GM12878 (cell line): ENCODE results near the gene FFAR2. TPM values are rescaled to one million over a fixed set of nuclear protein-coding genes. Genes with fewer than 3 reads are reported as not detected.

Source experiments
- ATAC-seq: fragments of 200-7000 bp; cut with Tn5 transposase; 3 replicates; pipeline ENCODE4 v1.9.1; 2020; ENCODE audit warnings: mild to moderate bottlenecking, moderate library complexity
- BruUV-seq: library from RNA; stranded (reverse); fragments of 400-500 nt; replicated peaks from 2 replicates; lab custom pipeline; 2021; lab: Mats Ljungman, UMichigan
- CTCF ChIA-PET: fragments of 300-600 bp; sonication (Branson Sonifier 250); formaldehyde crosslinking; extraction: SDS; loops from one replicate; lab custom pipeline; 2021; ENCODE audit warnings: inconsistent platforms; lab: Yijun Ruan, JAX
- POLR2A ChIA-PET: fragments of 350-600 bp; formaldehyde crosslinking; extraction: SDS; loops from one replicate; lab custom pipeline; 2021; ENCODE audit warnings: inconsistent platforms; lab: Charles Lee
- RAD21 ChIA-PET: fragments of 300-600 bp; sonication (Branson Sonifier 250); formaldehyde crosslinking; loops from one replicate; lab custom pipeline; 2023; ENCODE audit warnings: antibody characterized with exemption; ENCODE audit not compliant: unreplicated experiment; lab: Charles Lee
- SMC1A ChIA-PET: fragments of 300-600 bp; sonication (Branson Sonifier 250); formaldehyde crosslinking; loops from one replicate; lab custom pipeline; 2023; ENCODE audit not compliant: unreplicated experiment, uncharacterized antibody; lab: Charles Lee
- DNase-seq: peaks from one replicate; pipeline ENCODE4 v3.0.0-alpha.2; 2011; ENCODE audit warnings: low read depth, low spot score
- FAIRE-seq: peaks from 3 replicates; lab custom pipeline; 2011; peaks lifted over from hg19 to GRCh38; lab: Jason Lieb, UNC
- H2AFZ ChIP-seq: 2 replicates; pipeline ENCODE4 v1.6.0; 2011; ENCODE audit warnings: low read depth, low read length, control low read depth; ENCODE audit not compliant: control insufficient read depth
- H3K27ac ChIP-seq: 2 replicates; pipeline ENCODE4 v1.5.1; 2011; ENCODE audit warnings: control low read depth; ENCODE audit not compliant: control insufficient read depth, insufficient read depth
- H3K27me3 ChIP-seq, 2 experiments: replicated peaks in 1 of 2; 2 replicates each; pipeline versions ENCODE4 v1.6.0 to v1.6.1; 2011; ENCODE audit warnings: low read length in 1 of 2; ENCODE audit not compliant: control insufficient read depth in 2 of 2, insufficient read depth in 2 of 2
- H3K36me3 ChIP-seq, 2 experiments: 2 replicates each; pipeline ENCODE4 v1.5.1; 2011; ENCODE audit warnings: low read length in 1 of 2; ENCODE audit not compliant: control insufficient read depth in 2 of 2, insufficient read depth in 2 of 2
- H3K4me1 ChIP-seq: 2 replicates; pipeline ENCODE4 v1.6.1; 2011; ENCODE audit warnings: mild to moderate bottlenecking, low read length, moderate library complexity, mixed read lengths; ENCODE audit not compliant: control insufficient read depth, insufficient read depth
- H3K4me2 ChIP-seq: 2 replicates; pipeline ENCODE4 v1.6.0; 2011; ENCODE audit warnings: control low read depth; ENCODE audit not compliant: control insufficient read depth, insufficient read depth
- H3K4me3 ChIP-seq: fragments of 200-600 bp; sonication (generic); 2 replicates; pipeline ENCODE4 v1.5.1; 2016
- H3K79me2 ChIP-seq: 2 replicates; pipeline ENCODE4 v1.6.0; 2011; ENCODE audit warnings: low read length; ENCODE audit not compliant: control insufficient read depth, insufficient read depth
- H3K9ac ChIP-seq: 2 replicates; pipeline ENCODE4 v1.8.0; 2011; ENCODE audit warnings: low read length, control low read depth, mixed read lengths; ENCODE audit not compliant: control insufficient read depth, insufficient read depth
- H3K9me3 ChIP-seq: replicated peaks from 3 replicates; pipeline ENCODE4 v1.5.1; 2011; ENCODE audit warnings: mild to moderate bottlenecking, low read length; ENCODE audit not compliant: control insufficient read depth, insufficient read depth
- H4K20me1 ChIP-seq: 2 replicates; pipeline ENCODE4 v1.6.0; 2011; ENCODE audit not compliant: control insufficient read depth, insufficient read depth
- BHLHE40 ChIP-seq, 2 experiments: fragments of 450-650 bp in 1 of 2; IDR thresholded peaks; 2 replicates each; pipeline ENCODE4 v1.6.1; 2011 to 2017; ENCODE audit warnings: low read depth in 2 of 2, borderline replicate concordance in 1 of 2, improper control_type of control experiment in 1 of 2, low read length in 1 of 2, mild to moderate bottlenecking in 1 of 2
- CEBPB ChIP-seq, 2 experiments: fragments of 150-350 bp in 1 of 2; IDR thresholded peaks; 2 replicates each; pipeline ENCODE4 v1.6.1; 2012 to 2014; ENCODE audit warnings: low read depth in 2 of 2, low read length in 2 of 2, borderline replicate concordance in 1 of 2, inconsistent platforms in 1 of 2
- EED ChIP-seq: sonication (generic); IDR thresholded peaks from 2 replicates; pipeline ENCODE4 v1.6.1; 2016; ENCODE audit warnings: antibody characterized with exemption, low read depth
- MXI1 ChIP-seq: fragments of 150-350 bp; IDR thresholded peaks from 2 replicates; pipeline ENCODE4 v1.6.1; 2011; ENCODE audit warnings: low read depth, mild to moderate bottlenecking, inconsistent platforms, low read length, improper control_type of control experiment
- PML ChIP-seq: IDR thresholded peaks from 2 replicates; pipeline ENCODE4 v1.6.1; 2012; ENCODE audit warnings: low read length, inconsistent platforms
- POLR2A ChIP-seq: IDR thresholded peaks from 2 replicates; pipeline ENCODE4 v1.6.1; 2011; ENCODE audit warnings: low read depth, mild to moderate bottlenecking, low read length
- SMARCA5 ChIP-seq: fragments of 450-650 bp; IDR thresholded peaks from 2 replicates; pipeline ENCODE4 v1.6.1; 2017; ENCODE audit warnings: mild to moderate bottlenecking
- TAF1 ChIP-seq: IDR thresholded peaks from 2 replicates; pipeline ENCODE4 v1.6.1; 2011; ENCODE audit warnings: mild to moderate bottlenecking, low read depth, low read length, borderline replicate concordance
- WRNIP1 ChIP-seq: IDR thresholded peaks from 2 replicates; pipeline ENCODE4 v1.6.1; 2011; ENCODE audit warnings: low read depth, low read length, improper control_type of control experiment, borderline replicate concordance
- WGBS: methylation state at CpG from one replicate; pipeline ENCODE4 v1.1.6; 2016; ENCODE audit warnings: low lambda C conversion rate; ENCODE audit not compliant: insufficient replicate concordance, insufficient coverage; ENCODE audit errors: missing lambda C conversion rate; 5-methylcytosine and 5-hydroxymethylcytosine counted together
- in situ Hi-C: fragments of 300-500 bp; cut with MboI; formaldehyde crosslinking; loops from 9 replicates; pipeline ENCODE4 v1.14.3; 2018; ENCODE audit warnings: mixed read lengths
- intact Hi-C: fragments of 100-400 bp; cut with micrococcal nuclease; formaldehyde crosslinking; loops from one replicate; pipeline ENCODE4 v1.14.2; 2022; ENCODE audit not compliant: unreplicated experiment
- polyA plus RNA-seq, 11 experiments: library from polyadenylated mRNA; depleted of rRNA in 4 of 11; unstranded in 6 of 11; stranded (reverse) in 5 of 11; fragments of >200 nt; fragmentation: Nextera tagmentation in 4 of 11; fragmentation: Illumina TruSeq in 1 of 11; extraction: Ambion mirVana in 4 of 11; extraction: Trizol in 1 of 11; gene quantifications; 1 replicate in 1 of 11; 2 replicates in 10 of 11; pipeline versions ENCODE4 v1.2.1 to v1.2.3, GENCODE V29; 2011 to 2016; ENCODE audit warnings: inconsistent platforms in 2 of 11, missing spikeins in 2 of 11, low read depth in 1 of 11
- total RNA-seq, 4 experiments: library from RNA; depleted of rRNA in 3 of 4; stranded (reverse); fragments of >200 nt in 3 of 4; fragmentation: Illumina TruSeq in 1 of 4; extraction: Trizol in 1 of 4; gene quantifications; 2 replicates each; pipeline versions ENCODE4 v1.2.1 to v1.2.3, GENCODE V29; 2013 to 2021
- TF ChIP-seq, protein P1 (sequence below): fragments of 450-650 bp; IDR thresholded peaks from 2 replicates; pipeline ENCODE4 v1.6.1; 2016; ENCODE audit warnings: mild to moderate bottlenecking, moderate library complexity, borderline replicate concordance
- TF ChIP-seq, protein P2 (sequence below): fragments of 450-650 bp; IDR thresholded peaks from 2 replicates; pipeline ENCODE4 v1.6.1; 2017; ENCODE audit warnings: mild to moderate bottlenecking, low read depth, inconsistent platforms; ENCODE audit not compliant: poor library complexity, severe bottlenecking
- TF ChIP-seq, protein P3 (sequence below): fragments of 450-650 bp; conservative IDR thresholded peaks from 2 replicates; pipeline ENCODE4 v1.6.1; 2017; ENCODE audit warnings: mild to moderate bottlenecking, moderate library complexity

The FFAR2 gene
- total and polyA plus RNA-seq, 10 of the 15 experiments (the other 5 are each of a cell fraction or from before 2014, with no cell fraction given) = 0.05 to 4.0 (median 2.1) TPM

DNA sequence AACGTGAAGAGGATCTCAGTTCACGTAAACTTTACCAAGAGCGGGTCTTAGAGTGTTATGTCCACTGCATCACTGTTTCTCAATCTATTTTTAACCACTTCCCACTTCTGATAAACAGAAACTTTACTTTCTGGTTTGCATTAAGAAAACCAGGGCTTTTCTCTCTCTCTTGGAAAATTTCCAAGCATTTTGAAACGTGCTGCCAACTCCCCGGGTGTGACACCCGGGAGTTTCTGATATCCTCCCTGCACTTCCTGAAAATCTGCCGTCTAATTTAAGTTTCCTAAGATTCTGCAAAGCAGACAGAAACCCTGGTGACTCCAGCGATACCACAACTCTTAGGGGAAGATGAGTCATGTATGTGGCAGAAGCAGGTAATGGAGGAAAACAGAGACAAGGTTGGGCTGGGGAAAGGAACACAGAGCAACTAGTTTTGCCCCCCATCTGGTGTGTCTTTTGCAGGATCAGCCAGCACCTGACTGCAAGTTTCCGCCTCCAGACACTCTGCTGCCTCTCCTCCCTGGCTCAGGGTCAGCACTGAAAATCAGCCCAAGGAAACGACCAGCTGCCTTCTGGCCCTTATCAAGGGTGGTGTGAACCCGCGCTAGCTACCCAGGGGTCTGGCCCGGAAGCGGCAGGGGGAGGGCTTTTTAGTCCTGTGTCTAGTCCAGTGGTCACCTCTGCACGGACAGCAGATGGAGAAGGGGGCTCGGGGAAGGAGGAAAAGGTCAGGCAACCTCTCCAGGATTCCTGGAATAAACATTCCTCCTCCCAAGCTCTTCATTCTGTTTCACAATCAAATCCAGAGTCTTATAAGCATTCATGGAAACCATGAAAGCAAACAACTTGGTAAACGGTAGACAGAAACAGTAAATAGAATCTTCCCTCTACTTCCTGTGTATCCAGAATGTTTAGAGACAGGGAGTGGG is 11.3 kb upstream of the FFAR2 start:
- BruUV-seq = no TSS peak
- SMC1A ChIA-PET = interaction anchor here (0.7 to 1.0 kb wide), 4 partner anchors 10 to 16 kb away, joined by 3 to 4 read pairs (median 3); no protein-coding TSS in a partner anchor
- Histone ChIP-seq H2AFZ (peak overlapping the region; percentile 16), H3K4me1 (peaks cover 26% of the 10 kb centered on the region), H3K79me2 (no peaks in the 10 kb centered on the region), H4K20me1 (no peaks in the 10 kb centered on the region), H3K9me3 (no peaks in the 10 kb centered on the region; the same call in 2 of the 3 replicates), H3K27me3 (no peaks in the 10 kb centered on the region), H3K36me3 (no peaks in the 10 kb centered on the region), H3K4me2 (peak overlapping the region; percentile 73), H3K9ac (peak overlapping the region; percentile 42; the same call in 1 of the 2 replicates), H3K4me3 (peak overlapping the region; percentile 34; the same call in 1 of the 2 replicates), H3K27ac (peak overlapping the region; percentile 45)
- intact Hi-C loops (no loop called here), in situ Hi-C loops (no loop called here)
- no peak for DNase-seq
- POLR2A ChIA-PET = interaction anchor here (1.0 kb wide), 2 partner anchors 11 to 41 kb away, joined by 5 to 8 read pairs; partner anchors contain the start of gene FFAR2
- ATAC-seq = peak; percentile 86
- FAIRE-seq = peak; percentile 13
- RAD21 ChIA-PET = interaction anchor here (1.0 kb wide), 1 partner anchor 19 kb away, joined by 3 read pairs; no protein-coding TSS in a partner anchor
- CTCF ChIA-PET = no interaction called here
- 25% methylated on average over 17 of the region's 17 CpGs for WGBS
- TF ChIP-seq SMARCA5 (0 out of 2 replicates have a peak, but pooled peaks have one; percentile 24), PML (no peak), TAF1 (no peak), POLR2A (no peak), CEBPB (IDR thresholded peaks at IDR 0.05; ENCODE audit: borderline replicate concordance in 1 of 2, low read depth in 2 of 2, low read length in 2 of 2) (no peak), WRNIP1 (no peak), BHLHE40 (IDR thresholded peaks at IDR 0.05; ENCODE audit: borderline replicate concordance in 1 of 2, low read depth in 2 of 2, low read length in 1 of 2) (peak; percentile 63 to 70; a peak in 3 of 4 replicates), MXI1 (no peak), EED (peak; percentile 89)
- TF ChIP-seq, protein P1, sequence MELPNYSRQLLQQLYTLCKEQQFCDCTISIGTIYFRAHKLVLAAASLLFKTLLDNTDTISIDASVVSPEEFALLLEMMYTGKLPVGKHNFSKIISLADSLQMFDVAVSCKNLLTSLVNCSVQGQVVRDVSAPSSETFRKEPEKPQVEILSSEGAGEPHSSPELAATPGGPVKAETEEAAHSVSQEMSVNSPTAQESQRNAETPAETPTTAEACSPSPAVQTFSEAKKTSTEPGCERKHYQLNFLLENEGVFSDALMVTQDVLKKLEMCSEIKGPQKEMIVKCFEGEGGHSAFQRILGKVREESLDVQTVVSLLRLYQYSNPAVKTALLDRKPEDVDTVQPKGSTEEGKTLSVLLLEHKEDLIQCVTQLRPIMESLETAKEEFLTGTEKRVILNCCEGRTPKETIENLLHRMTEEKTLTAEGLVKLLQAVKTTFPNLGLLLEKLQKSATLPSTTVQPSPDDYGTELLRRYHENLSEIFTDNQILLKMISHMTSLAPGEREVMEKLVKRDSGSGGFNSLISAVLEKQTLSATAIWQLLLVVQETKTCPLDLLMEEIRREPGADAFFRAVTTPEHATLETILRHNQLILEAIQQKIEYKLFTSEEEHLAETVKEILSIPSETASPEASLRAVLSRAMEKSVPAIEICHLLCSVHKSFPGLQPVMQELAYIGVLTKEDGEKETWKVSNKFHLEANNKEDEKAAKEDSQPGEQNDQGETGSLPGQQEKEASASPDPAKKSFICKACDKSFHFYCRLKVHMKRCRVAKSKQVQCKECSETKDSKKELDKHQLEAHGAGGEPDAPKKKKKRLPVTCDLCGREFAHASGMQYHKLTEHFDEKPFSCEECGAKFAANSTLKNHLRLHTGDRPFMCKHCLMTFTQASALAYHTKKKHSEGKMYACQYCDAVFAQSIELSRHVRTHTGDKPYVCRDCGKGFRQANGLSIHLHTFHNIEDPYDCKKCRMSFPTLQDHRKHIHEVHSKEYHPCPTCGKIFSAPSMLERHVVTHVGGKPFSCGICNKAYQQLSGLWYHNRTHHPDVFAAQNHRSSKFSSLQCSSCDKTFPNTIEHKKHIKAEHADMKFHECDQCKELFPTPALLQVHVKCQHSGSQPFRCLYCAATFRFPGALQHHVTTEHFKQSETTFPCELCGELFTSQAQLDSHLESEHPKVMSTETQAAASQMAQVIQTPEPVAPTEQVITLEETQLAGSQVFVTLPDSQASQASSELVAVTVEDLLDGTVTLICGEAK = 0 out of 2 replicates have a peak, but pooled peaks have one; percentile 7
- TF ChIP-seq, protein P2, sequence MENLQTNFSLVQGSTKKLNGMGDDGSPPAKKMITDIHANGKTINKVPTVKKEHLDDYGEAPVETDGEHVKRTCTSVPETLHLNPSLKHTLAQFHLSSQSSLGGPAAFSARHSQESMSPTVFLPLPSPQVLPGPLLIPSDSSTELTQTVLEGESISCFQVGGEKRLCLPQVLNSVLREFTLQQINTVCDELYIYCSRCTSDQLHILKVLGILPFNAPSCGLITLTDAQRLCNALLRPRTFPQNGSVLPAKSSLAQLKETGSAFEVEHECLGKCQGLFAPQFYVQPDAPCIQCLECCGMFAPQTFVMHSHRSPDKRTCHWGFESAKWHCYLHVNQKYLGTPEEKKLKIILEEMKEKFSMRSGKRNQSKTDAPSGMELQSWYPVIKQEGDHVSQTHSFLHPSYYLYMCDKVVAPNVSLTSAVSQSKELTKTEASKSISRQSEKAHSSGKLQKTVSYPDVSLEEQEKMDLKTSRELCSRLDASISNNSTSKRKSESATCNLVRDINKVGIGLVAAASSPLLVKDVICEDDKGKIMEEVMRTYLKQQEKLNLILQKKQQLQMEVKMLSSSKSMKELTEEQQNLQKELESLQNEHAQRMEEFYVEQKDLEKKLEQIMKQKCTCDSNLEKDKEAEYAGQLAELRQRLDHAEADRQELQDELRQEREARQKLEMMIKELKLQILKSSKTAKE = peak; percentile 18
- TF ChIP-seq, protein P3, sequence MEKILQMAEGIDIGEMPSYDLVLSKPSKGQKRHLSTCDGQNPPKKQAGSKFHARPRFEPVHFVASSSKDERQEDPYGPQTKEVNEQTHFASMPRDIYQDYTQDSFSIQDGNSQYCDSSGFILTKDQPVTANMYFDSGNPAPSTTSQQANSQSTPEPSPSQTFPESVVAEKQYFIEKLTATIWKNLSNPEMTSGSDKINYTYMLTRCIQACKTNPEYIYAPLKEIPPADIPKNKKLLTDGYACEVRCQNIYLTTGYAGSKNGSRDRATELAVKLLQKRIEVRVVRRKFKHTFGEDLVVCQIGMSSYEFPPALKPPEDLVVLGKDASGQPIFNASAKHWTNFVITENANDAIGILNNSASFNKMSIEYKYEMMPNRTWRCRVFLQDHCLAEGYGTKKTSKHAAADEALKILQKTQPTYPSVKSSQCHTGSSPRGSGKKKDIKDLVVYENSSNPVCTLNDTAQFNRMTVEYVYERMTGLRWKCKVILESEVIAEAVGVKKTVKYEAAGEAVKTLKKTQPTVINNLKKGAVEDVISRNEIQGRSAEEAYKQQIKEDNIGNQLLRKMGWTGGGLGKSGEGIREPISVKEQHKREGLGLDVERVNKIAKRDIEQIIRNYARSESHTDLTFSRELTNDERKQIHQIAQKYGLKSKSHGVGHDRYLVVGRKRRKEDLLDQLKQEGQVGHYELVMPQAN = no peak
